ENCODE results near the gene EMB.
"Not testable (repeated sequence)": the region's sequence is repeated elsewhere in the genome, so short reads cannot be mapped to it uniquely, and the experiment has no call there.

Gene EMB

GRCh38 chr5:50447228-50447627 lies 6.1 kb upstream of the EMB start:
- H3K4me3 ChIP-seq (ENCODE audit: extremely low read depth, insufficient read depth, low read length, poor library complexity, severe bottlenecking) = no peak overlapping the region
- no peaks in the 10 kb centered on the region for H3K4me1 ChIP-seq (ENCODE audit: control insufficient read depth, insufficient read depth, low read length, poor library complexity, severe bottlenecking)
- H3K9me3 ChIP-seq (ENCODE audit: control insufficient read depth, low read length) = no peaks in the 10 kb centered on the region
- H3K36me3 ChIP-seq (ENCODE audit: control insufficient read depth, insufficient read depth, low read length) = no peaks in the 10 kb centered on the region
- no peak overlapping the region for H3K27ac ChIP-seq (ENCODE audit: low read depth, low read length, severe bottlenecking)

GRCh38 chr5:50445296-50445949 lies 4.3 kb upstream of the EMB start:
- no peak overlapping the region for H3K27ac ChIP-seq (ENCODE audit: low read depth, low read length, severe bottlenecking)
- no peaks in the 10 kb centered on the region for H3K4me1 ChIP-seq (ENCODE audit: control insufficient read depth, insufficient read depth, low read length, poor library complexity, severe bottlenecking)
- no peaks in the 10 kb centered on the region for H3K36me3 ChIP-seq (ENCODE audit: control insufficient read depth, insufficient read depth, low read length)
- H3K4me3 ChIP-seq (ENCODE audit: extremely low read depth, insufficient read depth, low read length, poor library complexity, severe bottlenecking) = no peak overlapping the region
- no peaks in the 10 kb centered on the region for H3K9me3 ChIP-seq (ENCODE audit: control insufficient read depth, low read length)
- WGBS, 2 experiments (ENCODE audit: insufficient coverage in 2 of 2) = 93 to 100% methylated on average over 1 to 3 of the region's 6 CpGs

- not testable (repeated sequence) for H3K4me1 ChIP-seq (ENCODE audit: control insufficient read depth, insufficient read depth, low read length, poor library complexity, severe bottlenecking); H3K27ac ChIP-seq (ENCODE audit: low read depth, low read length, severe bottlenecking); H3K9me3 ChIP-seq (ENCODE audit: control insufficient read depth, low read length); H3K4me3 ChIP-seq (ENCODE audit: extremely low read depth, insufficient read depth, low read length, poor library complexity, severe bottlenecking); H3K36me3 ChIP-seq (ENCODE audit: control insufficient read depth, insufficient read depth, low read length)
- no CpG with 5 or more reads among the region's 4 CpGs for WGBS, 2 experiments (ENCODE audit: insufficient coverage in 2 of 2)
These were observed 1.8 kb upstream of the EMB start for GRCh38 chr5:50442559-50443539.

GRCh38 chr5:50441493-50441955 lies 436 bp upstream of the EMB start:
- no peak overlapping the region for H3K27ac ChIP-seq (ENCODE audit: low read depth, low read length, severe bottlenecking)
- H3K4me3 ChIP-seq (ENCODE audit: extremely low read depth, insufficient read depth, low read length, poor library complexity, severe bottlenecking) = peak overlapping the region; percentile 64
- no peaks in the 10 kb centered on the region for H3K9me3 ChIP-seq (ENCODE audit: control insufficient read depth, low read length)
- no peaks in the 10 kb centered on the region for H3K4me1 ChIP-seq (ENCODE audit: control insufficient read depth, insufficient read depth, low read length, poor library complexity, severe bottlenecking)
- 4 to 10% methylated on average over 4 to 5 of the region's 9 CpGs for WGBS, 2 experiments (ENCODE audit: insufficient coverage in 2 of 2)
- H3K36me3 ChIP-seq (ENCODE audit: control insufficient read depth, insufficient read depth, low read length) = no peaks in the 10 kb centered on the region

- H3K9me3 ChIP-seq (ENCODE audit: control insufficient read depth, low read length) = no peaks in the 10 kb centered on the region
- H3K27ac ChIP-seq (ENCODE audit: low read depth, low read length, severe bottlenecking) = no peak overlapping the region
- H3K36me3 ChIP-seq (ENCODE audit: control insufficient read depth, insufficient read depth, low read length) = no peaks in the 10 kb centered on the region
- H3K4me1 ChIP-seq (ENCODE audit: control insufficient read depth, insufficient read depth, low read length, poor library complexity, severe bottlenecking) = no peaks in the 10 kb centered on the region
- whole genome bisulfite sequencing, 2 experiments (ENCODE audit: insufficient coverage in 2 of 2) = 80% methylated on average over 1 of the region's 3 CpGs; no CpG with 5 or more reads in 1 of the 2 experiments
- H3K4me3 ChIP-seq (ENCODE audit: extremely low read depth, insufficient read depth, low read length, poor library complexity, severe bottlenecking) = no peak overlapping the region
These were observed 1.9 kb downstream of the EMB start for GRCh38 chr5:50439221-50439620.

- 100% methylated on average over 1 of the region's 3 CpGs; no CpG with 5 or more reads in 1 of the 2 experiments for WGBS, 2 experiments (ENCODE audit: insufficient coverage in 2 of 2)
- not testable (repeated sequence) for H3K9me3 ChIP-seq (ENCODE audit: control insufficient read depth, low read length); H3K27ac ChIP-seq (ENCODE audit: low read depth, low read length, severe bottlenecking); H3K4me1 ChIP-seq (ENCODE audit: control insufficient read depth, insufficient read depth, low read length, poor library complexity, severe bottlenecking); H3K4me3 ChIP-seq (ENCODE audit: extremely low read depth, insufficient read depth, low read length, poor library complexity, severe bottlenecking); H3K36me3 ChIP-seq (ENCODE audit: control insufficient read depth, insufficient read depth, low read length)
These were observed 3.0 kb downstream of the EMB start for GRCh38 chr5:50438060-50438459.

GRCh38 chr5:50435168-50435567 lies 5.9 kb downstream of the EMB start:
- H3K9me3 ChIP-seq (ENCODE audit: control insufficient read depth, low read length) = no peaks in the 10 kb centered on the region
- WGBS, 2 experiments (ENCODE audit: insufficient coverage in 2 of 2) = 71 to 96% methylated on average over 1 to 2 of the region's 3 CpGs
- H3K4me3 ChIP-seq (ENCODE audit: extremely low read depth, insufficient read depth, low read length, poor library complexity, severe bottlenecking) = no peak overlapping the region
- no peak overlapping the region for H3K27ac ChIP-seq (ENCODE audit: low read depth, low read length, severe bottlenecking)
- H3K36me3 ChIP-seq (ENCODE audit: control insufficient read depth, insufficient read depth, low read length) = no peaks in the 10 kb centered on the region
- no peaks in the 10 kb centered on the region for H3K4me1 ChIP-seq (ENCODE audit: control insufficient read depth, insufficient read depth, low read length, poor library complexity, severe bottlenecking)

GRCh38 chr5:50431133-50431904 lies 9.8 kb downstream of the EMB start:
- H3K4me3 ChIP-seq (ENCODE audit: extremely low read depth, insufficient read depth, low read length, poor library complexity, severe bottlenecking); H3K4me1 ChIP-seq (ENCODE audit: control insufficient read depth, insufficient read depth, low read length, poor library complexity, severe bottlenecking); H3K9me3 ChIP-seq (ENCODE audit: control insufficient read depth, low read length); H3K27ac ChIP-seq (ENCODE audit: low read depth, low read length, severe bottlenecking); H3K36me3 ChIP-seq (ENCODE audit: control insufficient read depth, insufficient read depth, low read length): not testable (repeated sequence)
- 79 to 83% methylated on average over 2 to 3 of the region's 3 CpGs for WGBS, 2 experiments (ENCODE audit: insufficient coverage in 2 of 2)

GRCh38 chr5:50423100-50423799 lies 17.8 kb downstream of the EMB start:
- not testable (repeated sequence) for H3K36me3 ChIP-seq (ENCODE audit: control insufficient read depth, insufficient read depth, low read length); H3K27ac ChIP-seq (ENCODE audit: low read depth, low read length, severe bottlenecking); H3K9me3 ChIP-seq (ENCODE audit: control insufficient read depth, low read length); H3K4me3 ChIP-seq (ENCODE audit: extremely low read depth, insufficient read depth, low read length, poor library complexity, severe bottlenecking); H3K4me1 ChIP-seq (ENCODE audit: control insufficient read depth, insufficient read depth, low read length, poor library complexity, severe bottlenecking)
- no CpG with 5 or more reads among the region's 3 CpGs for WGBS, 2 experiments (ENCODE audit: insufficient coverage in 2 of 2)

Measured in mesodermal cell (in vitro differentiated cells).